T-helper 1 cell treated with Interleukin-12 subunit alpha and Interleukin-12 subunit beta and Interleukin-4 antibody, amounts not matched to agents 30 ng/mL and 1 ng/mL, for 36 hours (primary cell): ENCODE data around the gene COQ8B. TPM values are rescaled to one million over a fixed set of nuclear protein-coding genes. Genes with fewer than 3 reads are reported as not detected.

Experiments
- intact Hi-C: fragments of 100-400 bp; cut with micrococcal nuclease; formaldehyde crosslinking; loops from one replicate; pipeline ENCODE4 v1.15.1; 2024
- total RNA-seq: library from RNA; stranded (reverse); gene quantifications from 2 replicates; pipeline ENCODE4 v1.2.3, GENCODE V29; 2022

The COQ8B gene
- total RNA-seq, 1 donor from 2014 or later = 33.5 TPM

- intact Hi-C loops = no loop called here
These were observed 74.5 kb downstream of the COQ8B start for GRCh38 chr19:40642051-40642706.

Other genes with a start within 250 kb of the COQ8B start
- gene SPTBN4, start 249.9 kb downstream of the COQ8B start, total RNA-seq = 0.15 TPM in 2 replicates
- 156 and 166 TPM in 2 replicates for gene SHKBP1, start 140.0 kb downstream of the COQ8B start, total RNA-seq
- gene LTBP4, start 115.5 kb downstream of the COQ8B start, total RNA-seq = 55.5 and 58.3 TPM in 2 replicates
- gene NUMBL, start 26.2 kb downstream of the COQ8B start, total RNA-seq = 7.1 and 10.1 TPM in 2 replicates
- gene ITPKC, start 226 bp upstream of the COQ8B start, total RNA-seq = 8.7 TPM in 2 replicates
- 10.6 and 11.9 TPM in 2 replicates for gene ACTMAP, start 33.6 kb upstream of the COQ8B start, total RNA-seq
- gene SNRPA, start 34.3 kb upstream of the COQ8B start, total RNA-seq = 124 and 142 TPM in 2 replicates
- not detected in 2 replicates for gene MIA, start 58.6 kb upstream of the COQ8B start, total RNA-seq
- 57.0 and 57.5 TPM in 2 replicates for gene RAB4B, start 61.4 kb upstream of the COQ8B start, total RNA-seq
- gene EGLN2, start 82.3 kb upstream of the COQ8B start, total RNA-seq = 128 TPM in 2 replicates
- not detected in 2 replicates for gene CYP2A6, start 133.6 kb upstream of the COQ8B start, total RNA-seq
- not detected in 2 replicates for gene CYP2A7, start 165.3 kb upstream of the COQ8B start, total RNA-seq